Effector CD4-positive, alpha-beta T cell (primary cell): ENCODE data around the gene SPATC1L.

Source experiments
- DNase-seq: peaks from one replicate; pipeline ENCODE4 v3.0.0-alpha.2; 2020

SPATC1L gene

DNA sequence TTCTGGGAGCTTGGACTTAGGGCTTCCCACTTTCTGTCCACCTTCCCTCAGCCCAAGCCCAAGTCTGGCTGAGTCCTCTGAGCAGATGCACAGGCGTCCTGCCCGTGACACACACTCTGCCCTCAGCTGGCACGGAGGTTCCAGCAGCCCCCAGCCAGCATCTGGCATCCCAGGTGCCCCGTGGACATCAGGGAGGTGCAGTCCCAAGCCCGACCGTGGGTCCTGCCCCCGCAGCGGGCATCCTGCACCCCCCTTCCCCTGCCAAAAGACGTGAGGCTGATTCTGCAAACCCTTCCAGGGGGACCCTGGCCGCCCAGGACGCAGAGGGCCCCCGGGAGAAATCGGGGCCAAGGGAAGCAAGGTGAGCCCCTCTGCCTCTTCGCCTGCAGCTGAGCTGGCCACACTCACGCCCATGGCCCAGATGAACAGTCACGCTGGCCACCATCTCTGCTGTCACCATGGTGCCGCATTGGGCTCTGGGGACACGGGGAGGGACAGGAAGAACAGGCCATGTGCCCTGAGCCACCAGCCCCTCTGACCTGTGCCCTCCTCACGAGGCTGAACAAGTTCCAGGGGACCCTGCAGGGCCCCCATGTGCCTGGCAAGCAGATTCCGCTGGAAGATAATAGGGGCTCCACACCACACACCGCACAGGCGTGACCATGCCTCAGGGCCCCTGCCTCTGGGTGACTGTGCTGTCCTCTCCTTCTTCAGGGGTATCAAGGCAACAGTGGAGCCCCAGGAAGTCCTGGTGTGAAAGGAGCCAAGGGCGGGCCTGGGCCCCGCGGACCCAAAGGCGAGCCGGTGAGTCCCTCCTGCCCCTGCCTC lies 65.7 kb downstream of the SPATC1L start:
- DNase-seq, result no peak

DNA sequence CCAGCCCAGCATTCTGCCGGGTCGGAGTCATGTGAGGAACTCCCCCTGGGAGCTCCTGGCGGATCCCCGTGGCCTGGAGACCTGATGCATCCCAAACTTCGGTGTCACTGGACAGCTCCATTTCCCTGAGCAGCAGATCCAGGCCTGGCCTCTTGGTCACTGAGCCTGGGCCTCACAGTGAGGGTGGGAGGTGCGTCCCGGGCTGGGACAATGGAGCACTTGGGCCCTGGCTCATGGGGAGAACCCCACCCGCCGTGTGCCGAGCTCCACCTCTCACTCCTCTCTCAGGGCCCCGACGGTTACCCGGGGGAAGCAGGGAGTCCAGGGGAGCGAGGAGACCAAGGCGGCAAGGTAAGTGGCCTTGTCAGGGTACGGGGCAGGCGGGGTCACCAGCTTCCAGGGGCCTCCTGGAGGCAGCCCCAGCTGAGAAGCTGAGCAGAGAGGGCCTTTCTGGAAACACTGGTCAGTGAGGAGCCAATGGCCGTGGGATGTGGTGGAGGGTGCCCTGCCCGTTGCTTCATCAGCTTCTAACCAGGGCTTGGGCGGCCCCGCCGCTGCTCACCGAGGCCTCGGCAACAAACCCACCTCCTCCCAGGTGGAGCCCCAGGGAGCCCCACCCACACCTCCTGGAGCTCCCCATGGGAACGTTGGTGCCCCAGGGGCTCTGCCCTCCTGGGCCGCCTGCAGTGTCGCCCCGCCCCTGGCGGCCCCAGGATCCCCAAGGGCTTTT lies 66.5 kb downstream of the SPATC1L start:
- DNase-seq, result no peak

DNA sequence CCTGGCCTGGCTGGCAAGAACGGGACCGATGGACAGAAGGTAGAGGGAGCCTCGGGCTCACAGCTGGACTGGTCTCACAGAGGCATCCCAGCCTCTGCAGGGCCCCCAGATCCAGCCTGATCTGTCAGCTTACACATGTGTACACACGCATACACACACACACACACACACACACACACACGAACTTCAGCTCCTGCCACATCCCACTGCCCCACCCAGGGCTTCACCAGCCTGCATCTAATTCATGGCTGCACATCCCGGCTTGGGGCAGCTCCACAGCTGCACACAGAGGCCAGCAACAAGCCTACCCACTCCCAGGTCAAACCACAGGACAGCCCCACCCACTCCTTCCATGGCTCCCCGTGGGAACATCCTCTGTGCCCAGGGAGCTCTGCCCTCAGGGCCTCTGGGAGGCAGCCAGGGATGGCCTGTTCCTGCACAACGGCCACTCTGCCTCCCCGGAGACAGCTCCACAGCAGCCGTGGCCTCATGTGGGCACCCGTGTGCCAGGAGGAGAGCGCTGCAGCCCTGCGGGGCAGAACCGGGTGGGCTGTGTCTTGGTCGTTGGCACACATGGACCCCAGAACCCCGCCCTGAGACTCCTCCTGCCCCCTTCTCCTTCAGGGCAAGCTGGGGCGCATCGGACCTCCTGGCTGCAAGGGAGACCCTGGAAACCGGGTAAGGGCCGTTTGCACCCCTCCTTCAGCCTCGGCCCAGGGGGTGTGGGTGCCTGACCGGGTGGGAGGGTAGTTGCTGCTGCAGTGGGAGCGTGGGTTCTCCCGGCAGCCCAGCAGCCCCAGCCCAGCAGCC lies 67.3 kb downstream of the SPATC1L start:
- no peak for DNase-seq

DNA sequence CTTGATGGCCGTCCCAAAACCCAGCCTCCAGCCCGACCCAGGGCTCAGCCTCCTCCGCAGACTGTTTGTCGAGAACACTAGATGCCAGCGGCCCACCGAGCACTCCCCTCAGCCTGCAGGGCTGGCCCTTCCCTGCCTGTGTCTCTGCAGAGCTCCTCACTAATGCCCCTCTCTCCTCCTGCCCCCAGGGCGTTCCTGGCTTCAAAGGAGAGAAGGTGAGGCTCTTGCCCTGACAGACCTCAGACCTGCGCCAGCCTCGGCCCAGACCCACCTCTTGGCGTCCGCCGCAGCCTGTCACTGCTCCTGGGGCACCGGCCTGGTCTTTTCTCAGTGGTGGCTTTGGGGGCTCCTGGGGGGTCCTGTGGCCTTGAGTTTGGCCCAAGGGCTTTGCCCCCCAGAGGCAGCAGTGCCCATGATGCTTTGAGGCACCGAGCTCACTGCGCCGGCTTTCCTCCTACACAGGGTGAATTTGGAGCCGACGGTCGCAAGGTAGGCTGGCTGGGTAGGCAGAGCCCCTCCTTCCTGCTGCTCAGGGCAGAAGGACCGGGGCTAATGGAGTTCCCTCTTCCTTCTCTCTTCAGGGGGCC lies 68.0 kb downstream of the SPATC1L start:
- no peak for DNase-seq

DNA sequence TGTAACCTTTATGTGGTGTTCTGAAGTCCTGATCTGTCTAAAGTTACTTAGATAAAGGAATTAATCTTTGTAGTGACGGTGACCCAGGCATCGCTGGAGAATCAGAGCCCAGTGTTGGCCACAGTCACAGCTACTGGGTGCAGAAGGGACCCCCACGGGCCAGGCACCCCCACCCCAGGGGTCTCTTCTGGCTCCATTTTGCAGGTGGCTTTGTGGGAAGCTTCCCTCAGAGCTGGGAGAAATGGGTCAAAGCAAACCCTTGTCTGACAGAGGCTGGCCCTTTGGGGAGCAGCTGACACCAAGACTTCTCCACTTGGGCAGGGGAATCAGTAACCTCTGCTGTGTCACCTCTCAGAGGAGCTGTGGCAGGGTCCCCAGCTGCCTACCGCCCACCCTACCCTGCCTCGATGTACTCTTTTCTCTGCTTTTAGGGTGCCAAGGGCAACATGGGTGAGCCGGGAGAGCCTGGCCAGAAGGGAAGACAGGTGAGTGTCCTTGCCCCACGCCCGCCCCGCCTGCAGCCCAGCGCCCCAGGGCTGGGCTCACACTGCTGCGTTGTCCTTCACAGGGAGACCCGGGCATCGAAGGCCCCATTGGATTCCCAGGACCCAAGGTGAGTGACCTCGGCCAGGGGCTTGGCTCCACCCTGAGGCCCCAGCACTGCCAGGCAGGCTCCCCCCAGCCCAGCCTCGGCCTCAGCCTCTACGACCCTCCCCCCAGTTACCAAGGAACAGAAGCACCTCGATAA lies 68.6 kb downstream of the SPATC1L start:
- DNase-seq, result no peak

DNA sequence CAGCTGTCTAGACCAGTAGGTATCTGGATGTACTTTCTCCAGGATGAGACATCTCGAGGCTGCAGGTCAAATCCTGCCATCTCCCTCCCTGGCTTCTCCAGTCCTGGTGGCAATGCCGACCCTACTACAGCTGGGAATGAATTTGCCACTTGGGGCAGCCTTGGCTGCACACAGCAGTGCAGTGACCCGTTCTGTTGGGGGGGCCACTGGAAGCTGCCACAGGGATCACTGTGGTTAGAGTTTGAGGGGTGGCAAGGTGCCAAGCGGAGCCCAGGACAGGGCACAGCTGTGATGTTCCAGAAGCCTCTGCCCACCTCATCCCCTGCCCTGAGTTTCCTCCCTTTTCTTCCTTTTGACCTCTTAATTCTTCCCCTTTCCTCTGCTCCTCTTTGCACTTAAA lies 69.3 kb downstream of the SPATC1L start:
- no peak for DNase-seq

DNA sequence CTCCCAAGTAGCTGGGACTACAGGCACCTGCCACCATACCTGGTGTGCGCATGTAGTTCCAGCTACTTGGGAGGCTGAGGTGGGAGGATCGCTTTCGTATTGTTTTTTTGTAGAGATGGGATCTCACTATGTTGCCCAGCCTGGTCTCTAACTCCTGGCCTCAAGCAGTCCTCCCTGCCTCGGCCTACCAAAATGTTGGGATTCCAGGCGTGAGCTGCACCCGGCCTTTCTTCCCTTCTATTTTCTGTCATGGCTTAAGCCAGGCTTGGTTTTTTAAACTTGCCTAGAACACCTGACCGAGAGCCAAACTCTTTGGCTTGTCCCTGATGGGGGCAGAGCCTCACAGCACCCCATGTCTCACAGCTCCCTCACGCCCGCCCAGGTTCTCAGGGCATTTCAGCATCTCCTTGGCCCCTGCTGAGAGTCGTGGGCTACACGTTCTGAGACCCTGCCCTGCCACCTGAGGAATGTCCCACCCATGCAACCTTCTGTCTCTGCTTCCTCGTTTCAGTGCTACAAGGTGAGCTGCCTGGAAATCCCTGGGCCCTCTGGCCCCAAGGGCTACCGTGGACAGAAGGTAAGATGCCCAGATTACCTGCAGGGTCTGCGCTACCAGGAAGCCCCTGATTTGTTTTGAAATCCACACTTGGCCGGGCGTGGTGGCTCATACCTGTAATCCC lies 70.6 kb downstream of the SPATC1L start:
- DNase-seq, result no peak

DNA sequence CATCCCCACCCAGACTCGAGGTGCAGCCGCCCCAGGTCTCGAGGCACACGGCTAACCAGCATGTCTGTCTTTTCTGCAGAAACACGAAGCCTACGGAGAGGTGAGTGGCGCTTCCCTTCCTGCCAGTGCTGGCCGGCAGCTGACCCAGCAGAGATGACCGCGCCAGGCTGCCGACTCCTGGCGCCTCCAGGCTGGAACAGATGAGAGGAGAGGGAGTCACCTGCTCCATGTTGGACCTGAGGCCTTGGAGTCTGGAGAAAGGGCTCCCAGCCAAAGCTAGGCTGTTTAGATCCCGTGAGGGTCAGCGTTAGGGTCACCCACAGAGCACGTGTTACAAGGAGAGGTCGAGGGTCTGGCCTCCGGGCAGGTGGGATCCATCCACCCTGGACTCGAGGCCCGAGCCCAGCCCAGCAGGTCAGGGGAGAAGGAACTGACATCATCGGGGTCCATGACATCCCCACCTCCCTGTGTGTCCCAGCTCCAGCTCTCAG lies 71.5 kb downstream of the SPATC1L start:
- DNase-seq, result no peak

DNA sequence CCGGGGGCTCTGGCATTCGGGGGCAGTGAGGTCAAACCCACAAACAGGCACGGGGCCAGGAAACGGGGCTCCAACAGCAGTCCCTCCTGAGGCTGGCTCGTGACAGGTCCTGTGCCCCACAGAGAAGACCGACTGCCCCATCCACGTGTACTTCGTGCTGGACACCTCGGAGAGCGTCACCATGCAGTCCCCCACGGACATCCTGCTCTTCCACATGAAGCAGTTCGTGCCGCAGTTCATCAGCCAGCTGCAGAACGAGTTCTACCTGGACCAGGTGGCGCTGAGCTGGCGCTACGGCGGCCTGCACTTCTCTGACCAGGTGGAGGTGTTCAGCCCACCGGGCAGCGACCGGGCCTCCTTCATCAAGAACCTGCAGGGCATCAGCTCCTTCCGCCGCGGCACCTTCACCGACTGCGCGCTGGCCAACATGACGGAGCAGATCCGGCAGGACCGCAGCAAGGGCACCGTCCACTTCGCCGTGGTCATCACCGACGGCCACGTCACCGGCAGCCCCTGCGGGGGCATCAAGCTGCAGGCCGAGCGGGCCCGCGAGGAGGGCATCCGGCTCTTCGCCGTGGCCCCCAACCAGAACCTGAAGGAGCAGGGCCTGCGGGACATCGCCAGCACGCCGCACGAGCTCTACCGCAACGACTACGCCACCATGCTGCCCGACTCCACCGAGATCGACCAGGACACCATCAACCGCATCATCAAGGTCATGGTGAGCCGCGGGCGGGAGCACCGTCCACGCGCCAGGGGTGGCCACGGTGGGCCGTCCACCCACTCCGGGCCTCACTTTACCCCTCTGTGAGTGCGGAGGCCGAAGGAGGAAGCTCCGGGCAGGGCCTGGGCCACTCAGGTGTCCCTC lies 72.2 kb downstream of the SPATC1L start:
- no peak for DNase-seq

DNA sequence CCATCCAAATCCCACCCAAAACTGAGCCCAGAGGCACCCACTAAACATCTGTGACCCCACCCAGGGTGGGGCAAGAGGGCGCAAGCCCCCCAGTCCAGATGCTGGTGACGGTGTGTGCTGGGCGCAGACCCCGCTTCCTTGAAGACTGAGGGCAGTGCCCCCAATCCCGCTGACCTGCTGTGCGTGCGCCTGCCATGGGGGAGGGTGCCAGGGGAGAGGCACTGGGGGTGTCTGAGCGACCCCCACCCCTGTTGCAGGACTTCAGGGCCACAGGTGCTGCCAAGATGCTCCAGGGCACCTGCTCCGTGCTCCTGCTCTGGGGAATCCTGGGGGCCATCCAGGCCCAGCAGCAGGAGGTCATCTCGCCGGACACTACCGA lies 73.1 kb downstream of the SPATC1L start:
- DNase-seq, result no peak
